NCI-H1436 (cell line): ENCODE results near the gene ERN2.
"Not testable (repeated sequence)": the region's sequence is repeated elsewhere in the genome, so short reads cannot be mapped to it uniquely, and the experiment has no call there.

ENCODE experiments used
- DNase-seq: peaks from one replicate; lab custom pipeline; 2025; lab: John Stamatoyannopoulos, UW

Gene ERN2

DNA sequence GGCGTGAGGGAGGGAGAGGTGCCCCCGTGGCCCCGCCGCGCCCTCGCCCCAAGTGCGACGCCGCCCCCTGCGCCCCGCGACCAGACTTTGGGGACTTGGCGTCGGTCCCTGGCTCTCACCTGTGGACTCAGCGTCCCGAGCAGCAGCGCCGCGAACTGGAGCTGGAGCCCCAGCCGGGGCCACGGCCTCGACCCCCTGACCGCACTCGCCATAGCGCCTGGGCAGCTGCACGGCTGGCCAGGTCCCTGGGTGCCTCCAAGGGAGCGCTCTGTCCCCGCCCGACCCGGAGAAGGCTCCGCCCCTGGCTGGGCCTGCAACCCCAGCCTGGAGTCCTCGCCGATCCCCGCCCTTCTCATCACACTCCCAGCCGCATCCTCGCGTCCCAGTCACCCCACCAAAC is at the start of gene ERN2:
ERN2 (minus strand) TSS at position 247 of the 400 bp plus-strand sequence; CDS start at position 212, 35 bp downstream.
- no peak for DNase-seq

DNA sequence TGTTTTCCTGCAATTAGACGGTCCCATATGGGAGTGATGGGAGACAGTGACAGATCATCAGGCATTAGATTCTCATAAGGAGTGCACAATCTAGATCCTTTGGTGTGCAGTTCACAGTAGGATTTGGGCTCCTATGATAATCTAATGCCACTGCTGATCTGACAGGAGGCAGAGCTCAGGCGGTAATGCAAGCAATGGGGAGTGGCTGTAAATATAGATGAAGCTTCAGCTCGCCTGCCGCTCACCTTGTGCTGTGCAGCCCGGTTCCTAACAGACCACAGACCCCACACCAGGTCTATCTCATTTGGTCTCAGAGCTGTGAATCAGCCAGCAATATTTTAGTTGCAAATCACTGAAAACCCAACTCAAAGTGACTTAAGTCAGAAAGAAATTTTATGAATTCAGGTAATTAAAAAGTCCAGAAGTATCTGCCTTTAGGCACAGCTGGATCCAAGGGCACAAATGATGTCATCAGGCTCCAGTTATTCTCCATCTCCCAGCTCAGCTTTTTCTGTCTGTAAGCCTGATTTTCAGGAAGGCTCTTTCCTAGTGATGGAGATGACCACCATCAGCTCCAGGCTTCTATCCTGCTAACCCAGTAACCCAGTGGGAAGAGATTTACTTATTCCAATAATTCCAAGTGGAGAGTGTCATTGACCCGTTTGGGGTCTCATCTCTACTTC is 45.1 kb upstream of the ERN2 start:
- no peak for DNase-seq

DNA sequence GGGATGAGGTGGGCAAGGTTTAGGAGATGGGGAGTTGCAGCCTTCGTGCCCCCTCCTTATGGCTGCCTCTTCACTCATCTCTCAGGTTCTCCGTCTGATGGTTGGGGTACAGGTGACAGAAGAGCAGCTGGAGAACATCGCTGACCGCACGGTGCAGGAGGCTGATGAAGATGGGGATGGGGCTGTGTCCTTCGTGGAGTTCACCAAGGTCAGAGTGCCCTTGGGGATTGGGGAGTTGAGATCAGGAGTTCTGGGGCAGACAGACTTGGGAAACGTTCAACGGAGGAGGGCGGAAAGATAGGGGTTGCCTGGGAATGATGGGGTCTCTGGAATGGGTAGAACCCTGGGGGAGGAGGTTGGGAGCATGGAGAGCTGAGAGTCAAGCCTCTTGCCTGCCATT is 44.1 kb upstream of the ERN2 start:
- no peak for DNase-seq

DNA sequence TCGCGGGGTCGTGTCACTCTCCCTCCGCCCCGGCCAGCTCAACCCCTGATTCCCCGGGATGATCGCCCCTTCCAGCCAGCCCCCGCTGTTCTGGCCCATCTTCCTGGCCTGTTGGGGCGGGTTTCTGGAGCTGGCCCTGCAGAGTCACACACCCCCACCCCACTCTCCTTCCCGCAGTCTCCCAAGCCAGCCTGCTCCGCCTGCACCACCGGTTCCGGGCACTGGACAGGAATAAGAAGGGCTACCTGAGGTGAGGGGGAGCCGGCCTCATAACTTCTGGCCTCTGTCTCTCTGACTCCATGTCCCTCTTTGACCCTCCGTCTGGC is 42.4 kb upstream of the ERN2 start:
- DNase-seq: no peak

DNA sequence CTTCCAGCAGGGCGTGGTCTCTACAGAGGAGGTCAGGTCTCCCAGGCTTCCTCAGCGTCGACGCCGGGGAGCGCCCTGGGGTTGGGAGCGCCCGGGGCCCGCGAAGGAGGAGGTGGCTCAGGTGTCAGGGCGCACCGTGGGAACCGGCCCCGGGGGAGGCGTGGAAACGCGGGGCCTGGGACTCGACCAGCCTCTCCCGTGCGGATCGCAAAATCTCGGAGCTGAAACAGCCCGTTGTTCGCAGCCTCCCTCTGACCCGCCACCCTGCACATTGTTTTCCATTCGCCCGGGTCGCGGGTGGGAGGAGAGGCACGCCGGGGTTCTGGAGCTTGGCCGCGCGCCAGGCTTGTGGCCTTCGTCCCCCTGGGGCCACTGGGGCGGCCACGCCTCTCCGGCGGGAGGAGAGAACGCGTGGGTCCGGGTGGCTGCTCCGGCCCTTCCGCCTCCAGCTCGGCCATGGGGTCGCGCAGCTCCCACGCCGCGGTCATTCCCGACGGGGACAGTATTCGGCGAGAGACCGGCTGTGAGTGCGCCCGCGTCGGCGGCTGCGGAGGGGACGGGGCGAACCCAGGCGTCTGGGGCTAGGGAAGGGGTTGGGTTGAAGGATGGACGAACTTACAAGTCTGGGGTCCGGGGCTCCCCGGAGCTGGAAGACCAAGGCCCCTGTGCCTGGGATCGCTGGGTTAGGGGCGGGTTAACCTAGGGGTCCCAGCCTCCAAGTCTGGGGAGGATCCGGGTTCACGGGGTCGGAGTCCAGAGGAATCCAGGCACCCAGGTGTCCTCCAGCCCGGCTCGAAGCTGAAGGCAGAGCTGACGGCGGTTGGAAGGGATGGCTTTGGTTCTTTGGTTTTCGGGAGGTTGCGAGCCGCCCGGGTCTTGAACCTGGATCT is 41.8 kb upstream of the ERN2 start, which contains the start of gene CHP2:
CHP2 (plus strand) TSS at position 433 of the 890 bp plus-strand sequence; CDS start at position 457, 24 bp downstream.
- no peak for DNase-seq

DNA sequence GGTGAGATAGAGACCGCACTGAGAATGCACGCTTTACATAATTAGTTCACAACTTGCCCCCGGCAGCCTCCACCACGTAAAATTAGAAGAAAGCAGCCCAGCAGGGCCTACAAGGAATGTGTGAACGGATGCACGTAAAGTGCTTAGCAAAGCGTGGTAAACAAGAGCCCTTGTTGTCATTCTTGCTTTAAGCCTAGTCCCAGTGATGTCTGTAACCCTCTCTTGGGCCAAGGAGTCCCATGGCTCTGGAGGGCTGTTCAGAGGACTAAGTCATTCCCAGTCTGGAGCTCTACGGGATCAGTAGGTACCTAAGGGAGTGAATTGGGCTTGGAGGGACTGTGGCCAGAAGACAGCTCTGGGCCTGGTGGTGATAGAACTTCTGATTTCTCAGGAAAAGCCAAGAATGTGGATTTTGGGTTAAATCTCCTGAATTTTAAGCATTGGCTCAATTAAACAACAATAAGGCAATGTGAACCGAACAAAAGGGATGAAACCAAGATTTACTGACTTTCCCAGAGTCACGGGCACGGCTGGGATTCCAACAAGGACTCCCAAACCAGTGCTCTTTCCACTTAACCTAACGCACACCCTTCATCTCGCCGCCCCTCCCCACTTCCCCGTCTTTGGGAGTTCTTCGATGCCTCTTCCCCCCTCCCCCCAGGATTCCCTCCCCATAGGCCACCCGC is 41.0 kb upstream of the ERN2 start:
- no peak for DNase-seq

DNA sequence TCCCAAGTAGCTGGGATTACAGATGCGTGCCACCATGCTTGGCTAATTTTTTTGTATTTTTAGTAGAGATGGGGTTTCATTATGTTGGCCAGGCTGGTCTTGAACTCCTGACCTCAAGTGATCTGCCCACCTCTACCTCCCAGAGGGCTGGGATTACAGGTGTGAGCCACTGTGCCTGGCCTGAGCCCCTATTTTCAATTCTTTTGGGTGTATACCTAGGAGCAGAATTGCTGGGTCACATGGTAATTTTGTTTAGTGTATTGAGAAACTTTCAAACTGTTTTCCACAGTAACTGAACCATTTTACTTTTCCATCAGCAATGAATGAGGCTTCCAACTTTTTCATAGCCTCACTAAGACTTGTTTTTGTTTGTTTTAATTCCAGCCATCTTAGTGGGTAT is 38.0 kb upstream of the ERN2 start:
- not testable (repeated sequence) for DNase-seq

DNA sequence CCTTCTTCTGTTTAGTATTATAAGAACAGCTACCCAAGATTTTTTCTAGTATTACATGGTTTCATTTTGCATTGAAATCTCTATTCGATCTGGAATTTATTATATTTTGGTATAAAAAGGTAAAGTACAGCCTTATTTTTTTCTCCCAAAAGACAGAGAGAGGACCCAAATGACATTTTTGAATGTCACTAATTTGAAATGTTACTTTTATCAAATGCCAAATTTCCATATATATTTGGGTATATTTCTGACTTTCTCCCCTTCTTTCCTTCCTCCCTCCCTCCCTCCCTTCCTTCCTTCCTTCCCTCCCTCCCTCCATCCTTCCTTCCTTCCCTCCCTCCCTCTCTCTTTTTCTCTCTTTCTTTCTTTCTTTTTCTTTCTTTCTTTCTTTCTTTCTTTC is 35.6 kb upstream of the ERN2 start:
- no peak for DNase-seq

DNA sequence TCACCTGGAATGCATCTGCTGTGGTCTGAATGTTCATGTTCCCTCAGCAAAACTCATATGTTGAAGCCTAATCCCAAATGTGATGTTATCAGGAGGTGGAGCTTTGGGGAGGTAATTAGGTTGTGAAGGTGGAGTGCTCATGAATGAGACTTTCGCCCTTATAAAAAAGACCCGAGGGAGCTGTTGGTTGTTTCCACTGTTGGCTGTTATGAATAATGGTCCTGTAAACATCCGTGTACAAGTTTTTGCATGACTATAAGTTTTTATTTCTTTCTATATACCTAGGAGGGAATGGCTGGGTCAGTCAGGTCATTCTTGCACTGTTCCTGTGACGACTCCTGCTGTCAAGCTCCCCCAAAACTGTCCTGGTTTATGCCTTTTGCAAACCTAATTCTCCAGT is 32.2 kb upstream of the ERN2 start:
- DNase-seq: no peak

DNA sequence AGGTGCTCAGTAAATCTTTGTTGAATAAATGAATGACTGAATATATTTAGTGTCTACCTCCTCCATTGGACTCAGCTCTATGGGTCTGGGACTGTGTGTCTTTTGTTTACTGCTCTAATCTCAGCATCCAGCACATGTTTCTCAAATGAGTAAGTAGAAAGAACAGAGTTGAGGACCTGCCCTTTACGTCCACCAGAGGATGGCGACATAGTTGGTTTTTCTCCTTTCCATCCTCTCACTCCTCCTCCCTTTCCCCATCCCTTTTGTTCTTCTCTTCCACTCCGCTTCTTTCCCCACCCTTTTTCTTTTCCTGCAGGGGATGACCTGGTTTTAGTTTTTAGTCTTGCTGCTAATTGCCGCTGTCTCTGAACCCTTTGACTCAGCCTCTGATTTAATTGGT is 29.7 kb upstream of the ERN2 start:
- DNase-seq: no peak

DNA sequence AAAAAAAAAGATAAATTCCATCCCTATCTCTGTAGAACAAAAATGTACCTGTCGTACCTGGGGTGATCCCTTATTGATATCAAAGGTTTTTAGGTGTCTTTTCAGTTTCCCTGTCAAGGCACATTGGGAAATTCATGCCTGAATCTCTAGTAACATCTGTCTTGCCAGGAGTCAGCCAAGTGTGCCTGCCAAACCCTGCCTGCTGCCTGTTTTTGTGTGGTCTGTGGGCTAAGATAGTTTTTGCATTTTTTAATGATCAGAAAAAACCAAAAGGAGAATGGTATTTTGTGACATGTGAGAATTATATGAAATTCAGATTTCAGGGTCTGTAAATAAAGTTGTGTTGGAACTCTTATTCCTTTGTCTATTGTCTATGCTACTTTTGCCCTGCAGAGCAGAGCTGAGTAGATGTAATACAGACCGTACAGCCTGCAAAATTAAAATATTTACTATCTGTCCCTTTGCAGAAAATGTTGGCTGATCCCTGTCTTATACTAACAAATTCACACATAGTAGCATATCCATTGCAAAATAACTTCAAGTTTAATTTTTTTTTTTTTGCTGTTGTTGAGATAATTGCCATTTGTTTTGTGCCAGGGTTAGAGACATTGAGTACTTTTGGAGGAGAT is 28.8 kb upstream of the ERN2 start:
- no peak for DNase-seq

DNA sequence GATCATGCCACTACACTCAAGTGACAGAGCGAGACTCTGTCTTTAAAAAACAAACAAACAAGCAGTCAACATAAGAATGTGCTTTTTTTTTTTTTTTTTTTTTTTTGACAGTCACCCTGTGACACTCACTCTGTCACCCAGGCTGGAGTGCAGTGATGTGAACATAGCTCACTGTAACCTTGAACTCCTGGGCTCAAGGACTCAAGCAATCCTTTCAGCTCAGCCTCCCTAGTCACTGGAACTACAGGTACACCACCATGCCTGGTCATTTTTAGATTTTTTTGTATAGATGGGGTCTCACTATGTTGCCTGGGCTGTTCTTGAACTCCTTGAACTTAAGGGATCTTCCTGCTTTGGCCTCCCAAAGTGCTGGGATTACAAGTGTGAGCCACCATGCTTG is 26.5 kb upstream of the ERN2 start:
- no peak for DNase-seq

DNA sequence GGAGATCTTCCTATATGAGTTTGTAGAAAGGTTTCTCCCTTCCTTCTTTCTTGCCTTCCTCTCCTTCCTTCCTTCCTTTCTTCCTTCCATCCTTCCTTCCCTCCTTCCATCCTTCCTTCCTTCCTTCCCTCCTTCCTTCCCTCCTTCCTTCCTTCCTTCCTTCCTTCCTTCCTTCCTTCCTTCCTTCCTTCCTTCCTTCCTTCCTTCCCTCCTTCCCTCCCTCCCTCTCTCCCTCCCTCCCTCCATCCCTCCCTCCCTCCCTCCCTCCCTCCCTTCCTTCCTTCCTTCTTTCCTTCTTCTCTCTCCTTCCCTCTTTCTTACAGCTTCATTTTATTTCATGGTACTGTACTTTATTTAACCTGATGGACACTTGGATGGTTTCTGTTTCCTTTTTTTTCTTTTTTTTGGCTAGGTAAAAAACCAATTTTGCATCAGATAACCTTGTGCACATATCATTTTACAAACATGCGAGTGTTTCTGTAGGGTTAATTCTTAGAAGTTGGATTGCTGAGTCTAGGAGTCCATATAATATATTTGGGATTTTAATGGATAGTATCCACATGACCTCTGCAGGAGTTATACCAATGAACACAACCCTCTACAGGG is 24.5 kb upstream of the ERN2 start:
- DNase-seq: not testable (repeated sequence)

DNA sequence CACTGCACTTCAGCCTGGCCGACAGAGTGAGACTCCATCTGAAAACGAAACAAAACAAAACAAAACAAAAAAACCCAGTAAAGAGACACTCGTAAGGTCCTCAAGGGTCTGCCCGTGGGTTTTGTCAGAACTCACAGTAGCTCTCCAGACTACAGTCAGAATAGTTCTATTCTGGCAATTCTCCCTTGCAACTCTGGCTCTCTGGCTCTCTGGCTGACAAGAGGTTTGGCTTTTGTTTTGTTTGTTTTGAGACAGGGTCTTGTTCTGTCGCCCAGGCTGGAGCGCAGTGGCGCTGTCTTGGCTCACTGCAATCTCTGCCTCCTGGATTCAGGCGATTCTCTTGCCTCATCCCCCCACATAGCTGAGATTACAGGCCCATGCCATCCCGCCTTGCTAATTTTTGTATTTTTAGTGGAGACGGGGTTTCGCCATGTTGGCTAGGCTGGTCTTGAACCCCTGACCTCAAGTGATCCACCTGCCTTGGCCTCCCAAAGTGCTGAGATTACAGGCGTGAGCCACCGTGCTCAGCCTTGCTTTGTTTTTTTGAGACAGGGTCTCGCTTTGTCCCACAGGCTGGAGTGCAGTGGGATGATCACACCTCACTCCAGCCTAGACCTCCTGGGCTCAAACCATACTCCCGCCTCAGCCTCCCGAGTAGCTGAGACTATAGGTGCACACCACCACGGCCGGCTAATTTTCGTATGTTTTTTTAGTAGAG is 21.3 kb upstream of the ERN2 start:
- no peak for DNase-seq

DNA sequence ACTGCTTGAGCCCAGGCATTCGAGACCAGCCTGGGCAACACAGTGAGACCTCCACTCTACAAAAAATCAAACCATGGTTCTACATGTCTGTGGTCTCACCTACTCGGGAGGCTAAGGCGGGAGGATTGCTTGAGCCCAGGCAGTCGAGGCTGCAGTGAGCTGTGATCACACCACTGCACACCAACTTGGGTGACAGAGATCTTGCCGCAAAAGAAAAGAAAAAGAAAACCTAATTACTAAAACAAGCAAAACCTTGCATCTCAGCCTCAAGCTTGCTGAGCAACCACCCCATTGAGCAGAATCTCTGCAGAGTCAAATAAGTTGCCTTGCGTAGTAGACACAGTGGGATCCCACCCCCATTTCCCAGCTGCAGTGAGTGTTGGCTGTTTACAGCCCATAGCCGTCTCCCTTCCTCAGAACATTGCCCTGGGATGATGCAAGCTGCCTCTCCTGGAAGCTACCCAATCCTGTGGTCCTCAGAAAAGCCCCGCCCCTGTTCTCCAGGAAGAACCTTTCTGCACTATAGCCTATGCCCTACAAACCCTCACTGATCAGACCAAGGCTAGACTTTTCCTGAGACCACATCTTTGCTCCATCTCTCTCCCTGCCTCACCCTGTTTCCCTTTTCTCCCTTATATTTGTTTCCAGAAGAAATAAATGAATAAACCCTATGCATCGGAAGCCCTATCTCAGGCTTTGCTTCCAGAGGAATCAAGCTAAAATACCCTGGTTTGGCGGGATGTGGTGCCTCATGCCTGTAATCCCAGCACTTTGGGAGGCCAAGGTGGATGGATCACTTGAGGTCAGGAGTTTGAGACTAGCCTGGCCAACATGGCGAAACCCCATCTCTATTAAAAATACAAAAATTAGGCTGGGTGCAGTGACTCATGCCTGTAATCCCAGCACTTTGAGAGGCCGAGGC is 16.7 kb upstream of the ERN2 start:
- no peak for DNase-seq

DNA sequence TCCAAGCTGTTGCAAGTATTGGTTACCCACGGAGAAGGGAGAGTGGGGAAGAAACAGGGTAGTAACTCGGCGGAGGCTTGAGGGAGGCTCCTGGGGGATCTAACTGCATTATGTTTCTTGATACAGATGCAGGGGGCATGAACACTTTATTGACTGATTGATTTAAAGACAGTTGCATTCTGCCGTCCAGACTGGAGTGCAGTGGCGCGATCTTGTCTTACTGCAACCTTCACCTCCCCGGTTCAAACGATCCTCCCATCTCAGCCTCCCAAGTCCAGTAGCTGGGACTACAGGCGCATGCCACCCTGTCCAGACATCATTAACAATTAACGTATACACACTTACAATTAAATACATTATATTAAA is 15.1 kb upstream of the ERN2 start:
- no peak for DNase-seq

DNA sequence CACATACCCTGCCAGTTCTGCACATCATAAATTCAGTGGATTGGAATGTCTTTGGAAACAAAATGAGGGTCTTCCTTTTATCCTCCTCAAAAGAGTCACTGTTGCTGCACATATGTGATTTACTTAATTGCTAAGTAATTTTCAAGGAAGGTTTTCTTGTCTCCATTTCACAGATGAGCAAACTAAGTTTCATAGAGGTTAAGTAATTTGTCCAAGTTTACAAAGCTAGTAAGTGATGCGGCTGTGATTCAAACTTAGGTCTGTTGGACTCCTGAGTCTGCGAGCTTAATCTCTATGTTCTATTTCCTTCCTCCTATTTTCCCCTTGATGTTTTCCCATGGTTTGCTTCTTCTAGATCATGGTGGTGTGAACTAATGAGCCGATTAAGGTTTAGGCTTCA is 13.7 kb upstream of the ERN2 start:
- no peak for DNase-seq

DNA sequence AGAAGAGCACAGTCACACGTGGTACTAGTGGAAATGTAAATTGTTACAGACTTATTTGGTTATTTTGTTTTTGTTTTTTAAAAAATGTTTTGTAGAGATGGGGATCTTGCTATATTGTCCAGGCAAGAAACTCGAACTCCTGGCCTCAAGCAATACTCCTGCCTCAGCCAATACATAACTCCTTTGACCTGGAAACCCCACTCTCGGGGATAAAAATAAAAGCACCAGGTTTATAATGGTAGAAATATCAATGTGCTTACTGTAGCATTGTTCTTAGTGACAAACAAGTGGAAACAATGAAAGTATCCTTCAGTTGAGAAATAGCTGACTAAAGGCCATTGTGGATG is 11.7 kb upstream of the ERN2 start:
- DNase-seq: no peak

DNA sequence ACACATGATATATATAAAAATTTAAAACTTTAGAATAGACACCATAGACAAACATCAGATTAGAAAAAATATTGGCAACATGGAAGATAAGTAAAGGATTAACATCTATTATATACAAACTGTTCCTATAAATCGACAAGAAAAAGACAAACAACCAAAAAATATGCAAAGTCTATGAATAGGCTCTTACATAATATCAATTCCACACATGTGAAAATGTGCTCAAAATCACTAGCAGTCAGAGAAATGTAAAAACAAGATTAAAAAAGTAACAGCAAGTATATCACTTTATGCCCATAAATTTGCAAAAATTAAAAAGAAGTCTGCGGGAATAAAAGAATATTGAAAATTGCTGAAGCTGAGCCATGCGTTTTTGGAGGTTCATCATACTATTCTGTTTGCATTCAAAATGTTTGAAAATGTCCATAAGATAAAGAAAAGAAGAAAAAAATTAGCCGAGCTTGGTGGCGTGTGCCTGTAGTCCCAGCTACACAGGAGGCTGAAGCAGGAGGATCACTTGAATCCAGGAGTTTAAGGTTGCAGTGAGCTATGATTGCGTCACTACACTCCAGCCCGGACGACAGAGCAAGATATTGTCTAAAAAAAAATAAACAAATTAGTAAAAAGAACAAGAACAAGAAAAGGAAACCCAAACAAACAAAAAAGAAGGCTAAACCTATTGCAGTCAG is 11.2 kb upstream of the ERN2 start:
- DNase-seq: no peak
